Left hindlimb (tissue), 1 donor: ENCODE data around the gene RAP1GAP.
"Not testable (repeated sequence)": the region's sequence is repeated elsewhere in the genome, so short reads cannot be mapped to it uniquely, and the experiment has no call there.

Experiments used
- DNase-seq: peaks from one replicate; pipeline ENCODE4 v3.0.0-alpha.2; 2018

The RAP1GAP gene

DNA sequence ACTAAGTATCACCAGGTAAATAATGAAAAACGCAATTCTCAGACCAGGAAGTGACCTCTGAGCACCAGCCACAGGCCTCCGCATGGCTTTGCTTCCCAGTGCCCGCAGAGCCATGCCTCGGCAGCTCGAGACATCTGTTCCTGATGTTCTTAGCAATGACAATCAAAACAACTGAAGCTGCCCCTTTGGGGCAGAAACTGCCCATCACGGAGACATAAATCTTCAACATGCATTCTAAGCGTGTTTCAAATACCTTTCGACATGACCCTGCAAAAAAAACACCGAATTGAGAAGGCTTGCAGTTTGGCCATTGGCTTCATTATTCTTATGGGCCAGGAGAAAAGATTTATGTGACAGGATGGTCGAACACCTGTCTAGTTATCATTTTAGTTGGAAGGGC is 5.8 kb upstream of the RAP1GAP start:
- no peak for DNase-seq

DNA sequence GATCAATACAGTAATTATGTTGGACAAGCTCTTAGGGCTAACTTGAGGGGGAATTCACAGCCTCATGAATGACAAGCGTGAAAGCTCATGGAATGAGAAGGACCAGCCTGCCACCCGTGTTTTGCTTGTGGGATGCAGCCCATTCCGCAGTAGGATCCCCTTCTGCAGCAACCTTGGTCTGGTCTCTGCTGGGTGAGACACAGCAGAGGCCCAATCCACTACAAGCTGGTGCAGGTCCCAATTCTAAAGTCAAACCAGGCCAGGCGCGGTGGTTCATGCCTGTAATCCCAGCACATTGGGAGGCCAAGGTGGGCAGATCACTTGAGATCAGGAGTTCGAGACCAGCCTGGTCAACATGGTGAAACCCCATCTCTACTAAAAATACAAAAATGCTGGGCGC is 4.7 kb upstream of the RAP1GAP start:
- not testable (repeated sequence) for DNase-seq

DNA sequence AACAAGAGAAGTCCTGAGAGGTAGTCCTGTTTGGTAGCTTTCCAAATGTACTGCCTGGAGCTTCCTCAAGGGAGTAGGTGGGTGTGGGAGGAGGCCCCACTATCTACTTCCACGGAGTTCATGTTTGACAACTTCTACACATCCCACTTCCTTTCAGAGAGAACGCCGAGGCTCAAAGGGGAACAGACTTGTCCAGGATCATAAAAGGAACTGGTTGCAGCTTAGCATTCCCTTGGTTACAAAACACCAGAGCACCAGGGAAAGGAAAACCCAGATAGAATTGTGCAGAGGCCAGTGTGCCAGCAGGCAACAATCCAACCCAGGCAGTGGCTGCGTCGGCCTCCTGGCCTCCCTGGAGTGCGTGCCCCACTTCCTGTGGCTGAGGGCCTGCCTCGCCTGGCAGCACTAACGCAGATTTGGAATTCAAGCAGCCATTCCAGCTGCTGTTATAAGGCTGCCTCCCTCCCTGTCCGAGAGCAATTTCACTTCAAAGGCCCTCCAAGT is 4.2 kb upstream of the RAP1GAP start:
- peak; percentile 71 for DNase-seq

DNA sequence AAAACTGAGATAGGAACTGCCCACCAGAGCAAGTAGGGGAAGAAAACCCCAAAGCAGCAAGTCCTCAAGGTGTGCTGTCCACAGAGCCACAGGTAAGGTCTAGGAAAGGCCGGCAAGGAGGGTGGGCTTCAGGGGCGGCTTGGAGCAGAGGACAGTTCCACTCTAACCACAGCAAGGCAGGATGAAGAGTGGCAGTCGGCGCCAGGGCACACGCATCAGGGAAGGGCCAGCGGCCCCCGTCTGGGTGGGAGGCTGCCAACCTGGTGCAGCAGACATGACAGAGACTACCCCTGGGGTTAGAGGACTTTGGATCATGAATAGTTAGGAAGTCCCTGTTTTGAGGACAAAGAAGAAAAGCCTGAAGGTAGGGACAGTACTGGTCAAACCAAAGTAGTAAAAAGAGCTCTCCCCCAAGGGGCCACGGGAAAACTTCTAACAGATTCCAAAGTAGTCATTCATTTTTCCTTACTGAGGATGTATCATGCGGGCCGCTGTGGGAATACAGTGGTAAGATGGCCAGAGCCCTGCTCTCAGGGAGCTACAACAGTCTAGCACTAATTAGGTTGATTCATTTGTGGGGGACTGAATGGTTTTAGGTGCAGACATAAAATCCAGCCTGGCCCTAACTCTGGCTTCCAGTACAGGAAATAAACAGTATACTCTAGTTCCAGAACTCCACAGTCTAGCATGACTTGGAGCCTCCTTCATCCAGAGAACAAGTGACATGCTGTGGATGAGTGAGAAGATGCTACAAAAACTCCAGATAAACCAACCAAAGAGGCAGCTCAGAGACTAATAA is 3.5 kb upstream of the RAP1GAP start:
- no peak for DNase-seq

DNA sequence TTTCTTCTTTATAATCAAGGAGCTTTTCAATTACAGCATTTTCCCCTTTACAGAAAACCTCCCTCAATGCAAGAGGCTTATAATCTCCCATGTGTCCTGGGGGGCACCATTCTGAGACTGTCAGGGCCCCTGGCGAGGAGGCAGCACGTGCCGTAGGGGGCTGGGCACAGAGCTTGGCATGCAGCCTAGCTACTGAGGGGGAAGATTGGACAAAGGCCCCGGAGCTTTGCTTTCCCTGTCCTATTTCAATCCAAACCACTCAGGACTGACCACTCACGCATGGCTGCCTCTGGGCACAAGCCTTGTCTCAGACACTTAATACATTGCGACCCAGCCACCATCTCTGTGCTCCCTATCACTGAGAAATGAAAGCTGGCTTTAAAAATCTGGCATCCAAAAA is 2.8 kb upstream of the RAP1GAP start:
- no peak for DNase-seq

DNA sequence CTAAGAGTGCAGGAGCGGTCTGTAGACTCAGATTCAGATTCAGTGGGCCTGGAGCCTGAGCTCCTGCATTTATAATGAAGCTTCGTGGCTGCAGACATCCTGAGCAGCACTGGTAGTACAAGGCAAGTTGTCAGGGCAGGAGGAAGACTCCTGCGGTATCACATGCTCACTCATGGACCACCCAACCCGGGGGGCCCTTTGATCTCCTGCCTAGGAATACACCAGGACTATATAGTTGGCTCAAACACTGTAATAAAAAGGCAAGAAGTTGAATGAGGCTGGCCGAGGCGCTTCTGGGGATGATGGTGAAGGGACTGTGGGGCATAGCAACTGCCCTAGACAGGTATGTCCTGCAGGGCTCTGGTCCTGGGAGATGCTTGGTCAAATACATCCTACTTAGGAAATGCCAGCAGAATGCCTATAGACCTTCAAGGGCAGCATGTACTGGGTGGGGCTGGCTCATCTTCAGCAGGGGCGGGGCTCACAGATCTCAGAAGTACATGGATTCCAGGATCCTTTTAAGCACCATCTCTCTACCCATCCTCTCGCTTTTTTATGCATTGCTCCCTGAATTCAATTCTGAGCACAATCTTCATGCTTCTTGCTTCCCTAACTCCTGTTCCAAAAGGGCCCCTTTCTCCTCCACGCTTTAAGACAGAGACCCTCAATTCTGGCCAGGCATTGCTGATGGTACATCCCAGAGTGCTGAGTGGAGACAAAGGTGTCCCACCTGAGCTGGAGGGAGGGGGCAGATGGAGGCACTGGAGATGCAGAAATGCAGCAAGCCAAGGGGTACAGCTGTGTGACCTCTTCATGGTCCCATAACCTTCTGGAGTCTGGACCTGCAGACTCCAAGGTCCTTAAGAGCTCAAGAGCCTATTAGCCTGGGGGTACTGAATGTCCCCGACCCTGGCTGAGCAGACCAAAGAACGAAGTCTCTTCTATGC is 2.1 kb upstream of the RAP1GAP start:
- DNase-seq: no peak

DNA sequence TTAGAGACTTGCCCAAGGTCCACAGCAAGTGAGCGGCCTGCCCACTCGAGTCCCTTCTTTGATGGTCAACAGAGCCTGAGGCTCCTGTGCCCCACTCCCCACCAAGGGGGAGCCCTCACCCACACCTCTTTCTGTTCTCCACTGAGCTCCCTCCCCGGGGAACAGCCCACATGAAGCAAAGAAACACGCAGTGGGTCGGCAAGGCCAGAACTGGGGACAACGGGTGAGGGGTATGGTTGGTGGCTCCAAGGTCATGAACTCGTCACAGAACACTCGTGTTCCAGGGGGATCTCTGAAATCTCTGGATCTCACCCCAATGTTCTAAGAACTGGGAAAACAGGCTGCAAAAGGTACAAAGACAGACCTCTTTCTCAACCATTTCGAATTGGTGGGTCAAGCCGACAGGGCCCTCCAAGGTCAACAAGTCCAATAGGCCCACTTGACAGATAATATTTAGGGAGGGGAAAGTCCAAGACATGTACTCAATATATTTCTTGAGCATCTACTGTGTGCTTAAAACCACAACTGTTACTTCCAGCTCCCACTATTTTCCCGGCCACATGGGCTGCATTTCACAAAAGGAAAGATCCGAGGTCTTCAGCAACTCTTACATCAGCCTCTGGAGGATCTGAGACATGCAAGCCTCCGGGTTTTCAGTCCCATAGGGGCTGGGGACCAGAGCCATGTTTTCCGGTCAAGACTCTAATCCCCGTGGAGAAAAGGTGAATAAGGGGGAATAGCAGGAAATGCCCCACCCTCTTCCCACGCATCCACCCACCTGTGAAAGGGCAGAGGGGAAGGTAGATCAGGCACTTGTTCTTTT is 1.1 kb upstream of the RAP1GAP start:
- no peak for DNase-seq

DNA sequence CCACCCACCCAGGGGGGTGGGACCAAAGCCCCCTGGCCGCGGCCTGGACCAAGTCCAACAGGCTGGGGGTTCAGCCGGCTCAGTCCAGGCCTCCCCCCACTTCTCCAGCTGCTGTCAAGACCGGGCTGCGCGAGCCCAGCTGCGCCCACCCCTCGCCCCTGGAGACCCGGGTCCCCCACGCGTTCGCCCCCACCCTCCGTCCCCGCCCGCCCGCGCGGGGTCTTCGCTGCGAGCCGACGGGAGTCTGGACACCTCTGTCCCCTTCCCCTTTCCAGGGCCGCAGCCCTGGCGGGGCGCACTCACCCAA is 253 bp downstream of the RAP1GAP start:
- no peak for DNase-seq

DNA sequence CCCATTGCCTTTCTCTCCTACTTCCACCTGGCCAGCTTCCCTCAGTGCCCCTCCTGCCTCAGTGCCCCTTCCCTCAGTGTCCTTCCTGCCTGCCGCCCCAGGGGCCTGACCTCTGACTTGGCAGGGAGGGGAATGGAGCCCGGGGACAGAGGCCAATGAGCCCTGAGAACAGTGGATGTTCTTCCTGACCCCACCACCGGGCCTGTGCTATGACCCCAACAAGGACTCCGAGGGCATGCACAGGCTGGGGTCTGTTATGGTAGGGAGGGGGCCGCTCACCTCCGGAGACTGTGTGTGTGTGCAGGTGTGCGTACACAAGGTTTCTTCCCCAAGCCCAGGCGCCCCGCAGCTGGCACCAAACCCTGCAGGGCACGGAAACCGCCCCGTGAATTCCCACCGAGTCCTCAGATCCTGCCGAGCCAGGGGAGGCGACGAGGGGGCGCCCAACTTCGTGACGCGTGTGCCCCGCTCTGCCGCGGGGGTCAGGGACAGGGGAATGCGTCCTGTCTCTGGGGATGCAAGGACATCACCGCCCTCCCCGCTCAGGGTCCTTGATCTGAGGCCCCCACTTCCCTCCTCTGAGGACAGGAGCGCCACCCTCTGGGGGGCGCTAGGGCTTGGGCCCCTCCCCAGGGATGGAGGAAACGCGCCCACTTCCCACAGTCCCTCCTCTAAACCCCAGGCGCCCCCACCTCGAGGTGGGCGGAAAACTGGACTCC is 766 bp downstream of the RAP1GAP start:
- DNase-seq: no peak

DNA sequence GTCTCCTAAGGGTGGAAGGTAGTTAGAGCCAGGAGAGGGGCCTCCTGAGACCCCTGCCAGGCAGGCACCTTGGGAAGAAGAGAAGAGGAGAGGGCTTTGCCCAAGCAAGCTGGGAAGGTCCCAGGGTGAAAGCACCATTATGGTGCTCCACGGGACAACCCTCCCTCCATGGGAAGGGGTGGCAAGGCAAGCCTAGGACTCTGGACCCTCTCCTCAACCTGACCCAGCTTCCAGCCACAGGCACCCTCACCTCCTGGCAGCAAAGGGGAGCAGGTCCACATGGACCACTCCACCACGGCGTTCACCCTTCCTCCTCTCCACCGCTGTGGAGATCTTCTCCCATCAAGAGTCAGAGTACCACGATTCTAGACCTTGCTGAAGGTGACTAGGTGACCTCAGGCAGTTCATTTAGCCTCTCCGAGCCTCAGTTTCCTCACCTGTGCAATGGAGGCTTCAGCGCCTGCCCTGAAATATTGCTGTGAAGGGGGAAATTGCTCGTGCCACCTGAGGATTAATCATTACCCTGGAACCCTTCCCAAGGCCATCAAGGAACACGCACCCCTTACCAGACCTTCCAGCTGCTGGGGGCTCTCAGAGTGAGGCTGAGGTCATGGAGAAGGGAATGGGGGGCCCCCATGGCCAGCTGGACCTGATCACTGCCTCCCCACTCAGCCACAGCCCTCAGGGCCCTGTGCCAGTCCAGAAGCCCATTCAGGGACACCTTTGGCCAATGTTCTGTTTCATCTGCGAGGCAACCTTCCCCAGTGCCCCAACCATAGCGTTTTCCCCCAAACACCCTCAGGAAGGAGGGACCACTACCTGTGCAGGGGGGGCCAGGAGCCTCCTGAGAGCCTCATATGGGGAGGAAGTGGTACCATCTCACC is 1.6 kb downstream of the RAP1GAP start:
- DNase-seq: no peak

DNA sequence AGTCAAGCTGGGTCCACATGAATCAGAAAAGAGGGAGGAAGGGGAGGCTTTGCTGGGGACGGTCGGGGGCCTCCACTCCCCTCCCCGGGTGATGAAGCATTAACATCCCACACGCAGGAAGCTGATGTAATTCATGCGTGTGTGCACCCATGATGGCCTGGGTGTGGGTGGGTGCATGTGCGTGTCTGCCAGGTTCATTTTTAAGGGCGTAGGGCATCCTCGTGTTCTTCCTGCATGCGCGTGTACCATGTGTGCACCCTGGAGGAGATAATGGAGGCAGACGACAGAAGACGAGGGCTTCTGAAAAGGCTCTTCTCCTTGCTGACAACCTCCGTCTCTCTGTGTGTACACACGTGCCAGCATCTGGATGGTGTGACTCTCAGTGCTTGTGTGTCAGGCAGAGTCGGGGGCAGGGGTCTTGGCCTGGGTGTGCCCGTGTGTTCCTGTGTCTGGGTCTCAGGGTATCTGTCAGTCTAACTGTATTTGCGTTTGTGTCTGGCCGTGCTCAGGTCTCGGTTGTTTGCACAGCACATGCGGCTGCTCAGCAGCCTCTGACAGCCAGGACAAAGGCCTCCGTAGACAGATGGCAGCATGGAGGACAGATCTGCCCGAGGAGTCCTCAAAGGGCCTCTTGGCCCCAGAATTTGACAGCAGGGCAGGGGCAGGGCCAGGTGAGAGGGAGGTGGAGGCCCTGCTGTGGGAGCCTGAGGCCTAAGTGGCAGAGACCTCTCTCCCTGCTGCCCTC is 2.4 kb downstream of the RAP1GAP start:
- DNase-seq: no peak

DNA sequence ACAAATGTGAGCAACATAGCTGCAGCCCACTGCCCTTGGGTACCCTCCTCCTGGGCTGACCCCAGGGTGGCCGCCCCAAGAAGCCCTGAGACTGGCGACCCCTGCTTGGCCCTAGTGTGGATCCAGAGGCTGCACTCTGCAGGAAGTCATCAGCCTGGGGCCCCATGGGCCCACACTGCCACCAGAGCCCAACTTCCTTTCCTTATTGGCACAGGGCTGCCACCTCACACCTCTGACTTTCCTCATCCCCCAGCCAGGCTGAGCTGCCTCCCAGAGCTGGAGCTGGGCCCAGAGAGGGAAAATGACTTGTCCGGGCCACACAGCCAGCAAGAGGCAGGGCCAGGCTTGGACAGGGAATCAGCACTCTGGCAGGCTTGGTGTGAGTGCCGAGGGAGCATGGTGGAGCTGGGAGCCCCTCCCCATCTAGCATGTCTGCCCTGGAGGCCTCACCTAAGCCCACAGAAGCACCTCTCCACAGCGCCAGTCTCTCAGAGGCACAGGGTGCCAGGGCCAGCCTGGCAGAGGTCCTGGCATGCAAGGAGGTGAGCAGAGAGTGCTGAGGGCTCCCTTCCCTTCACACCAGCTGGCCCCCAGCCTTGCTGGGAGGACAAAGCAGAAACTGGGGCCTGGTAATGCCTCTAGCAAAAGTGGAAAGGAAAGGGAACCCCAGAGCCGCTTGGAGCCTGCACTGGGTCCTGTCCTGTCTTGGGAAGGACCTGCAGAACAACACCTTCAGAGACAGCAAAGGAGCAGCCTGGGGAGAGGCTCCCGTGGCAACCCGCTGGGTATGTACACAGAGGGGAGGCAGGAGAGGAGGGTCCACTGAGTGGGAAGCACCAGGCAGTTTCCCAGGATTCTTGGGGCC is 3.2 kb downstream of the RAP1GAP start:
- DNase-seq: no peak

DNA sequence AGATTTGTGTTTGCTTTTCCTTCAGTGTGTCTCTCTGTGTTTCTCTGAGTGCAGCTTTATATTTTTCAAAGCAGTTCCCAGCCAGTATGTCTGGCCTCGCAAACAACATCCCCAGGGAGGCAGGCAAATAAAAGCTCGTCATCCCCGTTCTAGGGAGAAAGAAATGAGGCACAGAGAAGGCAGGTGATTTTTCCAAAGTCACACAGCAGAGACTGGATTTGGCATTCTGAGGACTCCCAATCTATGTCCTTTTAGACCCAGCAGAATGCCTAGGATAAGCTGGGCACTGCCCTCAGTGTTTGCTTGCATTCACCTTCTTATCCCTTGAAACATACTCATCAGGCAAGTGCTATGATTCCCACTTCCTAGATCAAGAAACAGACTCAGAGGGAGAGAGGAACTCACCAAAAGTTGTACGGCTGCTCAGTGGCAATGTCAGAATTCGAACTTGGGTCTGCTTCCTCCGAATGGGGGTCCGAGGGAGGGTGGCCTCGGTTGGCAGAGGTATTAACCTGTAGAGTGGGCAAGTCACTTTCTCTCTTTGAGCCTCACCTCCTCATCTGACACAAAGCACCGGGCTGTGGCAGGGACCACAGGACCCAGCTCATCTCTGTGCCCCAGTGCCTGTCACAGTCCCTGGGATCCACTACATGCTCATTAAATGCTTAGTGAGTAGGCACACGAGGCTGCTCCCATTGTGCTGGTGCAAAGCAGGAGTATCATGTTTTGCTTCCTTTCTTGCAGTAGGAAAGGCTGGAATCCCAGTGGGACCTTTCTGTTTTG is 4.2 kb downstream of the RAP1GAP start:
- DNase-seq: no peak

DNA sequence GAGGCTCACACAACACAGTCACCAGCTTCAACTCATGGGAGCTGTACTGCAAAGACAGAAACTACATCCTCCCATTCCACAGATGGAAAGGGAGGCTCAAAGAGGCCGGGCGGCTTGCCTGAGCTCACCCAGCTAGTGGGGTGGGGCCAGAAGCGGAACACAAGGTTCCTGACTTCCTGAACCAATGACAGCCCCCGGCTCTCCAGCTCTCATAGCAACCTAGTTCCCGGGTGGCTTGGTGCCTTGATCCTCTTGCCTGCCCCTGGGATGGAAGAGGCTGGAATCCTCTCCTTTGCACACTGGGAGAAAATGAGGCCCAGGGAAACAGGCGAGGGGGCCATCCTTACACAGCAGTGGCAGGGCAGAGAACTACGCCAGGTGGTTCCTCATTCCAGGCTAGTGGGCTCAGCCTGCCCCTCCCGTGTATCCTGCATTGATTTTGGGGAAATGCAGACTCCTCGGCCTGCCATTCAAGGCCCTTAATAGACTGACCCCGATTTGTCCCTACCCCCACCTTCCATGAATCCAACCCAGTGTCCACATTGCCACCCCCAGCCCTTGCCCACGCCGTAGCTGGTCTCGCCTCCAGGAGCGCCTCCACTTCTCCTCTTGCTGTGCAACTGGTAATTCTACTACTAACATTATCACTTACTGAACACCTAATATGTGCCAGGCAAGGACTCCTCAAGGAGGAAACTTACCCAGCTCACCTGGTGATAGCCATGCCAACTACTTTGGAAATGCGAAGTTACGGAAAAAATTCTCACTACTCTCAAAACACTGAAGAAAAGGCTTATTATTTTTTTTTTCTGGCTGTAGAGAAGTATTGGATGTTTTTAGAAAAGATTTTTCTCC is 5.0 kb downstream of the RAP1GAP start:
- DNase-seq: no peak

DNA sequence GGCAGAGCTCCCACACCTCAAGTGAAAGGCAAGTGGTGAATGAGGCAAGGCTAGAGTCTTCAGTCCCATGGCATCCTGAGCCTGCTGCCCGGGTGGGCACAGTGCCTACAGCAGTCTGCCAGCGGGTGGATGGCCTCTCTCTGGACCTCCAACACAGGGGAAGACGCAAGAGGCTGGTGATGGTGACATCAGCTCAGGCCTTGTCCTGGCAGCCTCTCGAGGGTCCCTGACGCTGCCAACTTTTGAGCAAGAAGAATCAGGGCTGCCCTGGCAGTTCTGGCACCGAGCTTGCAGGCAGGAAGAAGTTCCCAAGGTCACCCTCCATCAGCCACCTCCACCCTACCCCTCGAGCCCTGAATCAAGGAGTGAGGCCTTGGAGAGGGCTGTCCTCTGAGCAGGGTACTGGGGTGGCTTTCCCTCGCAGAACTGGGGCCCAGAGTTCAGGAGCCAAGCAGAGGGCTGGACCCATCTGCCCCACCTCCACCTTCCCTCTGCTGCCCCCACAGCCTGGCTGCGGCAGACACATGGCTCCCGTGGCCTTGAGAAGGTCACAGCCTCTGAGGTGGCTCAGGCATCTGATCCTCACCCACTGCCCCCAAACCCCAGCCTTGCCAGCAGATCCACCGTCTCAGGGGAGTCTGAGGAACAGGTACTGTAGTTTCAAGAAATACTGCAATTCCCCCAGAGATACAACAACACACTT is 5.8 kb downstream of the RAP1GAP start:
- DNase-seq: no peak

DNA sequence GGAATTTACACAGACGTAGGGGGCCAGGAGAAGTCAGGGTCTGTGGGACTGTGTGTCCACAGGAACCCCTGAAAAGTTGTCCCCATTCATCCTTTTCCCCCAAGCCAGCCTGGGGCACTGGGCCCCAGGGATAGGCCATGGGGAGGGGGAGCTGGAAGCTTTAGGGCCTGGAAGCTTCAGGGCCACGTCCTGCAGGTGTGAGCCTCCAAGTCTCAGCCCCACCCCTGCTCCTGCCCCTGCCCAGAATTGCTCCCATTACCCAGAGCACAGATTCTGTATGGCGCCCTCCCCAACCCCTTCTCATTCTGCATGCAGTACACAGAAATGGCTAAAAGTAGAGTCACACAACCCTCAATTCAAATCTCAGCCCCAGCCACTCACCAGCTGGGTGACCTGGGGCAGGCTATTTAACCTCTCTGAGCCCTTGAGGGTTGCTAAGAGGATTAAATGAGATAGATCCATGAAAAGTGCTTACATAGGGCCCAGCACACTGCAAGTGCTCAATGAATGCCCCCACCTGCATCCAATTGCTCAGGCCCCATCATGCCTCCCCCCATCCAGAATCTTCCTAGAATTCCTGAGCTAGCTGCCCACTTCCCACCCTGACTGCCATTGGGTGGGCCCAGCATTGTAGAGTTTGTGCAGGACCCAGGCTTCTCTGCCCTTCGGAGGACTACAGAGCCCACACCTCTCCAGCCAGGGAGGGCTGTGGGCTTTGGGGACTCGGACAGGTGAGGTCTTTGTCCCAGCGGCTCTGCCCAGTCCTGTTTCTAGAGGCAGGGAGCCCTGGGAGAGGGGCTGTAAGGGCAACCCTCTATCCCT is 6.5 kb downstream of the RAP1GAP start:
- no peak for DNase-seq
